Fibroblast of lung (primary cell): ENCODE results near the gene ABHD16B. TPM values are rescaled to one million over a fixed set of nuclear protein-coding genes. Genes with fewer than 3 reads are reported as not detected.

Experiments used
- DNase-seq, 2 donors: peaks; one replicate each; pipeline versions ENCODE4 v3.0.0 to v3.0.0-alpha.2; 2010; ENCODE audit warnings: low read depth in 2 of 2
- H2AFZ ChIP-seq: 2 replicates; pipeline ENCODE4 v1.5.1; 2012; ENCODE audit warnings: low read length, control low read depth, inconsistent platforms
- H3K27ac ChIP-seq: 2 replicates; pipeline ENCODE4 v1.5.1; 2011; ENCODE audit warnings: low read length, control low read depth; ENCODE audit not compliant: insufficient read depth
- H3K27me3 ChIP-seq: 2 replicates; pipeline ENCODE4 v1.5.1; 2011; ENCODE audit warnings: mild to moderate bottlenecking, low read length; ENCODE audit not compliant: control insufficient read depth, insufficient read depth
- H3K36me3 ChIP-seq: 2 replicates; pipeline ENCODE4 v1.5.1; 2011; ENCODE audit warnings: low read length; ENCODE audit not compliant: control insufficient read depth, insufficient read depth
- H3K4me1 ChIP-seq: 2 replicates; pipeline ENCODE4 v1.5.1; 2011; ENCODE audit warnings: low read length; ENCODE audit not compliant: control insufficient read depth, insufficient read depth; ENCODE audit errors: extremely low read depth
- H3K4me2 ChIP-seq: 2 replicates; pipeline ENCODE4 v1.5.1; 2011; ENCODE audit warnings: low read length, control low read depth; ENCODE audit not compliant: insufficient read depth; ENCODE audit errors: extremely low read depth
- H3K4me3 ChIP-seq, 4 experiments: fragments of 200-600 bp in 1 of 4; sonication (generic) in 1 of 4; replicated peaks in 1 of 4; 2 replicates each; pipeline ENCODE4 v1.5.1; 2011 to 2016; ENCODE audit warnings: low read length in 4 of 4, low read depth in 3 of 4, mild to moderate bottlenecking in 3 of 4, control low read depth in 2 of 4, inconsistent platforms in 1 of 4, mixed read lengths in 1 of 4; ENCODE audit not compliant: insufficient read depth in 1 of 4; ENCODE audit errors: control extremely low read depth in 1 of 4
- H3K79me2 ChIP-seq: 2 replicates; pipeline ENCODE4 v1.5.1; 2012; ENCODE audit warnings: mild to moderate bottlenecking, low read length, inconsistent platforms; ENCODE audit not compliant: control insufficient read depth, insufficient read depth
- H3K9ac ChIP-seq: 2 replicates; pipeline ENCODE4 v1.5.1; 2011; ENCODE audit warnings: mild to moderate bottlenecking, low read length, control low read depth; ENCODE audit not compliant: insufficient read depth
- H3K9me3 ChIP-seq: 2 replicates; pipeline ENCODE4 v1.5.1; 2012; ENCODE audit warnings: low read depth, low read length; ENCODE audit not compliant: control insufficient read depth, insufficient read depth
- H4K20me1 ChIP-seq: 2 replicates; pipeline ENCODE4 v1.5.1; 2011; ENCODE audit warnings: low read length; ENCODE audit not compliant: control insufficient read depth, insufficient read depth; ENCODE audit errors: extremely low read depth
- EZH2 ChIP-seq: IDR thresholded peaks from 2 replicates; pipeline ENCODE4 v1.5.1; 2012; ENCODE audit warnings: low read length, control low read depth, mild to moderate bottlenecking; ENCODE audit errors: missing control alignments
- polyA plus RNA-seq, 2 donors: library from polyadenylated mRNA; depleted of rRNA in 1 of 2; stranded (reverse) in 1 of 2; unstranded in 1 of 2; fragments of >200 nt; gene quantifications; 2 replicates each; pipeline ENCODE4 v1.2.1, GENCODE V29; 2011 to 2012; ENCODE audit warnings: missing spikeins in 1 of 2
- total RNA-seq: library from RNA; depleted of rRNA; stranded (reverse); fragments of >200 nt; gene quantifications from 2 replicates; pipeline ENCODE4 v1.2.1, GENCODE V29; 2014
- TF ChIP-seq, protein P1 (sequence below), 2 donors: IDR thresholded peaks in 1 of 2; conservative IDR thresholded peaks in 1 of 2; 1 replicate in 1 of 2; 2 replicates in 1 of 2; pipeline ENCODE4 v1.5.1; 2011 to 2012; ENCODE audit warnings: low read length in 2 of 2, control low read depth in 1 of 2, inconsistent platforms in 1 of 2, low read depth in 1 of 2, mild to moderate bottlenecking in 1 of 2

The ABHD16B gene
- total and polyA plus RNA-seq, 2 donors (not counting 1 experiment from before 2014, with no cell fraction given), result not detected

DNA sequence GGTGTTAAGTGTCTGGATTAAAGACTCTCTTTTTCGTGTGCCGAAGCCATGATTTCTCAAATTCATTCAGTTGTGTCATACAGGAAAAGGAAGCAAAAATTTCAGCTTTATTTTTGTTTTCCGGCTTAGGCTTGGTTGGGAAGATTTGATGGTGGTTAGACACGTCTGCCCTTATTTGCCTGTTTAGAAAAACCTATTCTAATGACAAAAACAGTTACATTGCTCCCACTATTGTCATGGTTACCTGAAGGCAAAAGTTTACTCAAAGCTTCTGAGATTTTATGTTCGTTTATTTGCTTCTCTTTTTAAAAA is 34.6 kb downstream of the ABHD16B start:
- Histone ChIP-seq H3K9ac (peak overlapping the region; percentile 51), H2AFZ (no peak overlapping the region), H3K79me2 (peaks cover 50% of the 10 kb centered on the region), H3K36me3 (peaks cover 15% of the 10 kb centered on the region), H3K27ac (peak overlapping the region; percentile 73), H3K4me3 (peak overlapping the region; percentile 64 to 94 (median 72)), H3K4me2 (peak overlapping the region; percentile 97), H4K20me1 (peaks cover 3% of the 10 kb centered on the region), H3K4me1 (peaks cover 4% of the 10 kb centered on the region), H3K9me3 (no peaks in the 10 kb centered on the region), H3K27me3 (no peaks in the 10 kb centered on the region)
- TF ChIP-seq EZH2, result no peak
- TF ChIP-seq, protein P1, sequence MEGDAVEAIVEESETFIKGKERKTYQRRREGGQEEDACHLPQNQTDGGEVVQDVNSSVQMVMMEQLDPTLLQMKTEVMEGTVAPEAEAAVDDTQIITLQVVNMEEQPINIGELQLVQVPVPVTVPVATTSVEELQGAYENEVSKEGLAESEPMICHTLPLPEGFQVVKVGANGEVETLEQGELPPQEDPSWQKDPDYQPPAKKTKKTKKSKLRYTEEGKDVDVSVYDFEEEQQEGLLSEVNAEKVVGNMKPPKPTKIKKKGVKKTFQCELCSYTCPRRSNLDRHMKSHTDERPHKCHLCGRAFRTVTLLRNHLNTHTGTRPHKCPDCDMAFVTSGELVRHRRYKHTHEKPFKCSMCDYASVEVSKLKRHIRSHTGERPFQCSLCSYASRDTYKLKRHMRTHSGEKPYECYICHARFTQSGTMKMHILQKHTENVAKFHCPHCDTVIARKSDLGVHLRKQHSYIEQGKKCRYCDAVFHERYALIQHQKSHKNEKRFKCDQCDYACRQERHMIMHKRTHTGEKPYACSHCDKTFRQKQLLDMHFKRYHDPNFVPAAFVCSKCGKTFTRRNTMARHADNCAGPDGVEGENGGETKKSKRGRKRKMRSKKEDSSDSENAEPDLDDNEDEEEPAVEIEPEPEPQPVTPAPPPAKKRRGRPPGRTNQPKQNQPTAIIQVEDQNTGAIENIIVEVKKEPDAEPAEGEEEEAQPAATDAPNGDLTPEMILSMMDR (conservative IDR thresholded peaks at IDR 0.05 in 1 of 2, IDR thresholded peaks at IDR 0.05 in 1 of 2; ENCODE audit: low read depth in 1 of 2, low read length in 2 of 2), result no peak
- DNase-seq, result peak; percentile 11 to 25

DNA sequence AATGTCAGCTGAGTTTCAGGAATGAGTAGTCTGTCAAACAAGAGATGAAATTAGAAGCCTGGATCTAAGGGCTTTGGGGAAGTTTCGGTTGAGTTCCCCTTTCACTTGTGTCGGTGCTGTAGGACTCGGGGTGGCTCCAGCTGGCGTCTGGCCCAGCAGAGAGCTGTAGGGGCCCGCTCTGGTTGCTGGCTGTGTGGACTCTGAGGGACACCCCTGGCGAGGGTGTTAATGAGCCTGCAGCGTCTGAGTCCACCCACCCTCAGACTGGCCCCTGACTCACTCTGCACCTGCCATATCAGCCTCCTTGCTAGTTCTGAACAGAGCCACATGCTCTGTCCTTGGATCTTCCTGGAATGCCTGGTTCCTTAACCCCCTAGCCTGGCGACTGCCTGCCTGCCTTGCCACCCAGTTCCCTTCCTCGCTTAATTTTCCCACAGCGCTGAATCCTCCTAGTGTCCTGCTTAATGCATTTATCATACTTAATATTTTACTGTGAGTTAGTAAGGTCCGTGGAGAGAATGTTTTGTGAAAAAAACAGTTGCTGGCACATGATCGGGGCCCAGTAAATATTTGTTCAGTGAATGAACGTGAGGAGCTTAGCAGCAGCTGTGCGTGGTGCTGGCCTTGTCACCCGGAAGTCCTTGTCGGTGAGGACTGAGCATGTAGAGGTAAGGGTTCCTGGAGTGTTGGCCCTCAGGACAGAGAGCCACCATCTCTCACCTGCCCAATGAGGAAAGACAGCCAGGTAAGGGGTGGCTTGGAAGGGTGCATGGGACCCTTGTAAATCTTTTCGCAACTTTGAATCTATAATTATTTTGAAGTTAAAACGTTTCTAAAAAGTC is 35.2 kb downstream of the ABHD16B start:
- DNase-seq, result peak; percentile 20 to 41
- peaks cover 3% of the 10 kb centered on the region for H4K20me1 ChIP-seq
- TF ChIP-seq EZH2, result no peak
- TF ChIP-seq, protein P1 (conservative IDR thresholded peaks at IDR 0.05 in 1 of 2, IDR thresholded peaks at IDR 0.05 in 1 of 2; ENCODE audit: low read depth in 1 of 2, low read length in 2 of 2), result no peak
- H3K9me3 ChIP-seq, result no peaks in the 10 kb centered on the region
- H3K4me1 ChIP-seq, result peaks cover 4% of the 10 kb centered on the region
- peak overlapping the region; percentile 64 to 94 (median 72) for H3K4me3 ChIP-seq
- peaks cover 56% of the 10 kb centered on the region for H3K79me2 ChIP-seq
- H3K9ac ChIP-seq, result peak overlapping the region; percentile 51
- H3K4me2 ChIP-seq, result peak overlapping the region; percentile 97
- peaks cover 10% of the 10 kb centered on the region for H3K36me3 ChIP-seq
- H3K27me3 ChIP-seq, result no peaks in the 10 kb centered on the region
- no peak overlapping the region for H2AFZ ChIP-seq
- peak overlapping the region; percentile 73 for H3K27ac ChIP-seq

- H3K79me2 ChIP-seq, result peaks cover 64% of the 10 kb centered on the region
- H3K4me1 ChIP-seq, result peaks cover 4% of the 10 kb centered on the region
- H2AFZ ChIP-seq, result no peak overlapping the region
- peaks cover 3% of the 10 kb centered on the region for H4K20me1 ChIP-seq
- no peak for DNase-seq
- H3K9me3 ChIP-seq, result no peaks in the 10 kb centered on the region
- no peak overlapping the region for H3K4me2 ChIP-seq
- H3K36me3 ChIP-seq, result peaks cover 6% of the 10 kb centered on the region
- no peaks in the 10 kb centered on the region for H3K27me3 ChIP-seq
- TF ChIP-seq, protein P1 (conservative IDR thresholded peaks at IDR 0.05 in 1 of 2, IDR thresholded peaks at IDR 0.05 in 1 of 2; ENCODE audit: low read depth in 1 of 2, low read length in 2 of 2), result no peak
- TF ChIP-seq EZH2, result no peak
- no peak overlapping the region for H3K9ac ChIP-seq
- H3K27ac ChIP-seq, result no peak overlapping the region
- H3K4me3 ChIP-seq, result no peak overlapping the region
Observed at GRCh38 chr20:63897978-63898561, 36.8 kb downstream of the ABHD16B start.
